Tibial nerve (tissue), 4 donors: ENCODE data around the gene BDKRB2.

Source experiments
- CTCF ChIP-seq, 5 experiments: fragments of 200-600 bp in 3 of 5; fragments of 450-650 bp in 2 of 5; sonication (generic) in 3 of 5; IDR thresholded peaks; one replicate each; pipeline ENCODE4 v1.5.1; 2016 to 2019; ENCODE audit warnings: antibody characterized with exemption in 5 of 5, mild to moderate bottlenecking in 3 of 5, moderate library complexity in 2 of 5
- EP300 ChIP-seq, 2 donors: sonication (generic); formaldehyde crosslinking; IDR thresholded peaks; one replicate each; pipeline ENCODE4 v1.6.1; 2017; ENCODE audit warnings: antibody characterized with exemption in 2 of 2, mild to moderate bottlenecking in 1 of 2

DNA sequence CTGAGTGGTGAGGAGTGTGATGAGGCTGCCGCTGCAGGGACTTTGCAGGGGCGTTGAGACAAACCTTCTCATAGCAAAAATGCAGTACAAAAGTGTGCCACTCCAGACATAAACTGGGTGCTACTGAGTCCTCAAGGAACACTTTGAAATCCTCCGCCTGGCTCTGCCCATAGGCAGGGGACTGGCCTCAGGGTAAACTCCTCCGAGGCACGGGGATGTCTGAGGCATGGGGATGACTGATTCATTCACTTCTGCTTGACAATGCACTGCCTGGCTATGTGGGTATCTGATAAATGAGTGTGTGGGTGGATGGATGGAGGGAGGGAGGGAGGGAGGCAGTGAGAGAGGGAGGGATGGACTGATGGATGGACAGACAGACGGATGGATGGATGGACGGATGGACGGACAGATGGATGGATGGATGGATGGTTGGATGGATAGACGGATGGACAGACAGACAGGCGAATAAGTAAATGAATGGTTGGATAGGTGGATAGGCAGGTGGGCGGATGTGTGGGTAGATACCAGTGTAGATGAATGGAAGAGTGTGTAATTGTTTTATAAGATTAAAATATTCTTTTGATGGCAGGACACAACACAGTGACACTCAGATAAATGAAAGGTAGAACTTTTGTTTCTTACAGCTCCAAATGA, 2.1 kb upstream of the BDKRB2 start:
- TF ChIP-seq EP300 (IDR thresholded peaks at IDR 0.05) (no peak), CTCF (IDR thresholded peaks at IDR 0.05) (no peak)
